GM19372 (cell line): ENCODE measurements around the gene CLEC9A.
"Not testable (repeated sequence)": the region's sequence is repeated elsewhere in the genome, so short reads cannot be mapped to it uniquely, and the experiment has no call there.

Source experiments
- ATAC-seq: cut with Tn5 transposase; IDR thresholded peaks from one replicate; pipeline ENCODE4 v1.9.1; 2021; ENCODE audit warnings: mild to moderate bottlenecking, low read depth, moderate library complexity; ENCODE audit not compliant: unreplicated experiment

Gene CLEC9A

DNA sequence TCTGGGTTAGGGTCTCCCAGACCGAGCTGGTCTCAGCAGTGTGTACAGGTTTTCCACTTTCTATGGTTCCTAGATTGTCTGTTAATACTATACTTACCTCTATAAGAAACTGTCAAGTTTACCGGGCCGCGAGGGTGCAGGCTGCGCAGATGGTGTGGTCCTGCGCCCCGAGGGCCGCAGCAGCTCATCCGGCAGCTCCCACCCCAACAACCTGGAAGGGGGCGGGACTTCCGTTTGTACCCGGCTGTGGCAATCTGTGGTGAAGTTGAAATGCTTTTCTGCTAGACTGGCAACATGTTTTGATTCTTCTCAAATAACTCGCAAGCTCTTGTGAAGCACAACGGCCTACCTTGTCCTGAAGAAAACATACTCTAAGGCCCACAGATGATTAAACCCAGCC, at the start of gene CLEC9A:
CLEC9A (plus strand) TSS at position 237 of the 400 bp plus-strand sequence. CDS start 22,006 bp downstream, outside the sequence.
- no peak for ATAC-seq

DNA sequence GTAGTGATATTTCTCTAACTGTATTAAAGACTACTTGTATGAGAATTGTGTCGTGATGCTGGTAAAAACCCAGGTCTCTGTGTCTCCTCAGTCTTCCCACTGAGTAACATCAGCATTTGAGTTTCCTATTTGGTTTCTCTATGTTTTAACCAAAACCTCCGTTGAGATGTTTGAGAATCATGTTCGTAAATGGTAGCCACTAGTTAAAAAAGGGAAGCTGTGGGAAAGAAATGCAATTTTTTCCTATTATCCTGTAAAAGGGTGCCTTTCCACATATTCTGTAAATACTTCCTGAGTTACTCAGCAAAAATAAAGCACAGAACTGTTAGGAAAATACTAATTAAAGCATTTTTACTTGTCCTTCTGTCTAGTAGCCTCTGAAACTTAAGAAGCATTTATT, 38.6 kb upstream of the CLEC9A start:
- no peak for ATAC-seq

DNA sequence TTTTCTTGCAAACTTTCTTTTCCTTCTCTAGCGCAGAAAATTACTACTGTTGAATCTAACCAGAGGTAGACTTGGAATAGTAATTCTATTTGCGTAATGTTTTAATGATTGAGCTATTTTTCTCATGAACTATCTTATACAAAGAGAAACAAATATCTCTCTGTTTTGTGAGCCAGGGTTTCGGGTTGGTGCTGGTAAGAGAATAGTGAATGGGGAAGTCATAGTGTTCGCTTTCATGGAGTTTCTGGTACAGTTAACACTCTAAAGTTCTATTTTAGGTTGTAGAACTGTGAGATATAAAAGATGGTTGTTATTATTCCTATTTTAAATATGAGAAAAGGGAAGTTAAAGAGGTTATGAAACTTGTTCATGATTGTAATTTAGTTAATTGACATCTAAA, 38.2 kb upstream of the CLEC9A start:
- no peak for ATAC-seq

DNA sequence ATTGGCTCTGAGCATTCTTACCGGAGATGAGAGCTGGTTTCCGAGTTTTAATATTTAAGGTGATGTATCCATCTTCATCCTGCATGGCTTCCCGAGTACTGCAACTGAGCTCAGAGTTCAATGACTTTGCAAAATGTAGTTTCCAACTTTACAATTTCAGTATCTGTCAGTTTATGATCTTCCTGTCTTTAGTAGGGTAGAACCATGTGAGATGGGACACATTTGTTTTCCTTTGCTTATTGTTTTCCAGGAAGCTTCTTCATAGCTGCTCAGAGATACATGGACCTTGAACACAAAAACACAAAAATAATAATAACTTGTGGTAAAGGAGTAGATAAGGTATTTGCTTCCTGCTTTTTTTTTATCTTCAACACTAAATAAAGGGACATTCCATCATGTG, 31.5 kb upstream of the CLEC9A start, which contains the start of gene CLEC1B:
CLEC1B (minus strand) TSS at position 106 of the 400 bp plus-strand sequence; CDS start at position 85, 21 bp downstream.
- ATAC-seq = no peak

DNA sequence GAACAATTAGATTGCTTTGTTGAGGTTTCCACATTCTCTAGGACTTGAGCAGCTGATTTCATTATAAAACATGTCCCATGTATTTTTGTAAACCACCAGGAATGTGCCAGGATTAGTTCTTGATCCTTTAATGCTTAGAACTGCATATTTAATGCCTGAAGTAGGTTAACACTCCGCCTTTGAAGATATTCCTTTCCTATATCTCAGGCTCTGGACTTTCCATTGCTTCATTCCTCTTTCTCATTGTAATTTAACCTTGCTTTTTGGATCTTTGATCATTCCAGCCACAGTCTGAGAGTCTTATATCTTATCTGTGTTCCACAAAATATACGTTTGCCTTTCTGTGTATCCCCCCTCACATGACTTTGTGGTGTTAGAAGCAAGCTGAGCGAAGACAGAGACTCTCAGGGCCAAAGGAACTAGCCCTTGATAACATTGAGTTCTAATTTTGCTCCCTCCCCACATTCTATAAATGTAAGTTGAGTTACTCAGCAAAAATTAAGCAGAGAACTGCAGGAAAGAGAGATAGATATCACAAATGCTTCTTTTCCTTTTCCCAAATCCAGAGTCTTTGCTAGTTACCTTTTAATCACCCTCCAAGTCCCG, 29.2 kb upstream of the CLEC9A start:
- ATAC-seq = no peak

DNA sequence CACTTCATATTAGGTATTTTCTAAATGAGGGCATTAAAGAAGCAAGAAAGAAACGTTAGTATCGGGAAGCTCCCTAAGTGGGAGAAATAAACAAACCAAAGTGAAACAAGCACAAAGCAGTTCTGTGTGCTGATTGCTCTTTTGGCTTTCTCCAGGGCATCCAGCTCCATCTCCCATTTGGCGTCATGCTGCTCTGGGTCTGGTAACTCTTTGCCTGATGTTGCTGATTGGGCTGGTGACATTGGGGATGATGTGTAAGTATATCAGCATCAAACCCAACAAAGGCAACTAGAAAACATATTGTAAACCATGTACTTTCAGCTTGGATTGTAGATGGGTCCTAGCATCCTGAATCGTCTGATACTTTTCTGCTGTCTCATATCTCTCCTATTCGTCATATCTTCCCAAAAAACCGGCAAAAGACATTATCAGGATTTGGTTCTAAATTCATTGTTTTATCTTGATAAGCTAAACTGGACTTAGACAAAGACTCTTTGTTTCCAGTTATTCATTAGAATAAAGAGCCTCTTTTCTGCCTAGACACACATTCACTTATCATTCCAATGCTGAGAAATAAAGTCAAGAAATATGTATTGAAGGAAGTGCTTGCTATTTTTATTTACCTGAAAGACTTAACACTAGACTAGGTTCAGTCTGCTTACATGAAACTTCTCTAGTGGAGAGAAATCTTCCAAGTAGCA, 17.7 kb upstream of the CLEC9A start:
- ATAC-seq = no peak

DNA sequence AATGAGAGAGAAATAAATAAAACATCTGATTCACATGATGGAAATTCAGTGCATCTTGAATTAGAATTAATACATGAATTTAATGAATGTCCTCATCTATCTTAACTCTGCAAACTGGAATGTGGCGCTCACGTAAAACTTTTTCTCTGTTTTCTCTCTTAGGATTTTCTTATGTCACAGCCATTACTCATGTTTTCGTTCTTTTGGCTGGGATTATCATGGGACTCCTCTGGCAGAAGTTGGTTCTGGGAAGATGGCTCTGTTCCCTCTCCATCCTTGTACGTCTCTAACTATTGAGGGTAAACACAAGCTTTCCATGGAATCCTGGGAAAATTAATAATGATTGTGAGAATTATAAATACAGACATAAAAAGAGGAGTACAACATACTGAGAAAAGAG, 15.0 kb upstream of the CLEC9A start:
- no peak for ATAC-seq

DNA sequence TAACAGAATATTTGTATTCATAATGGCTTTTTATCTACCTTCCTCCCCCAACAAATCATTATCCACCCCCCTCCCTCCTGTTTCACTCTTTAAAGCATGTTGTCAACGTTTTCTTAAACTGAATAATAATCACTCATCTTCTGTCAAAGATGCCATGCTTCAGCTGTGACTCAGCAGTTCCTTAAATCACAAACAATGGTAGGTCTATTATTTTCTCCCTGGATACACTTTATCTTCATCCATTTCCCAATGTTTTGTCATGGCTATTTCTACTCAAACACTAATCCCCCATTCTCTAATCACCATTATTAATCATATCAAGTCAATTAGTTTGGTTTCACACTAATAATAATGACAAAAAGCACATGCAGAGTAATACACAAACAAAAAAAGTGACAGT, 13.6 kb upstream of the CLEC9A start:
- no peak for ATAC-seq

DNA sequence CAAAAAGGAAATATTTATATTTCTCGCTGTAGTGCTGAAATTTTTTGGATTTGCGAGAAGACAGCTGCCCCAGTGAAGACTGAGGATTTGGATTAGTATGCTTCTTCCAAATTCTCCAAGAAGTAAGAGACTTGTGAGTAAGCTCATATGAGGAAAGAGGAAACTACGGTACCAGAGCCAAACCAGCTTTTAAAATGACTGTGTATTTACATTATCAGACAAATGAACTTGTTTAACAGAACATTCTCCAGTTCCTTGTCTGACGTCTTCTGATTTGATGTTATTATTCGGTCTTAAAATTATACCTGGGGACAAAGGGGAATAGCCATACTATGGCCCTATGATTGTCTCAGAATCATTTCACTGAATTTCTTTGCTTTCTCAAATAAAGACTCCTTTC, 12.1 kb upstream of the CLEC9A start:
- no peak for ATAC-seq

DNA sequence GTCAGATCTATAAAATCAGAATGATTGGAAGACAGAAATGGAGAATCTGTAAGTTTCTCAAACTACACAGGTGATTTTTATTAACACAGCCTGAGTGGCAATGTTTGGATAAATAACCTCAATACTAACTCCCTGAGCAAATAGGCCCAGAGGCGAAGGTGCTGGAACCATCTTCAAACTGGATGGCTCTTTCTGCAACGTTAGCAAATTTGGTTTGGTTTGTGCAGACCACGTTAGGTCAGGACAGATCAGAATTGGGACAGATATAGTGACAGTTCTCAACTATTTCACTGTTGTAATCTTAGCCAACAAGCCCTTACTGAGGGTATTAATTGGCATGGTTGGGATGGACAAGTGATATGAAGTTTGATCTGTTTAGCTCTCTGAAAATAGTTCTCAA, 9.1 kb upstream of the CLEC9A start:
- ATAC-seq = no peak

DNA sequence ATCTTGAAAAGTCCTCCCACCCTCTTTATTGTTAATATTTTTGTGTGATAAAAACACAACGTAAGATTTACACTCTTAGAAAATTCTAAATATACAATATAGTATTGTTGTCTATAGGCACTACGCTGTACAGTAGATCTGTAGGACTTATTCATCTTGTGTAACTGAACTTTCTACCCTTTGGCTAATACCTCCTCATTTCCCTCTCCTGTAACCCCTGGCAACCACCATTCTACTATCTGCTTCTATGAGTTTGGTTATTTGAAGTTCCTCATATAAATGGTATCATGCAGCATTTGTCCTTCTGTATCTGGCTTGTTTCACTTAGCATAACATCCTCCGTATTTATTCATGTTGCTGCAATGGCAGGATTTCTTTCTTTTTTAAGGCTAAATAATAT, 5.2 kb upstream of the CLEC9A start:
- no peak for ATAC-seq

DNA sequence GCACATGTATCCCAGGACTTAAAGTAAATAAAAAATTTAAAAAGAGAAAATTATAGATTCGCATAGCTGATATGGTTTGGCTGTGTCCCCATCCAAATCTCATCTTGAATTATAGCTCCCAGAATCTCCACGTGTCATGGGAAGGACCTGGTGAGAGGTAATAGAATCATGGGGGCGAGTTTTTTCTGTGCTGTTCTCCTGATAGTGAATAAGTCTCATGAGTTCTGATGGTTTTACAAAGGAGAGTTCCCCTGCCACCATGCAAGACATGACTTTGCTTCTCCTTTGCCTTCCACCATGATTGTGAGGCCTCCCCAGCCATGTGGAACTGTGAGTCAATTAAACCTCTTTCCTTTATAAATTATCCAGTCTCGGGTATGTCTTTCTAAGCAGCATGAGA, 3.8 kb upstream of the CLEC9A start:
- not testable (repeated sequence) for ATAC-seq

DNA sequence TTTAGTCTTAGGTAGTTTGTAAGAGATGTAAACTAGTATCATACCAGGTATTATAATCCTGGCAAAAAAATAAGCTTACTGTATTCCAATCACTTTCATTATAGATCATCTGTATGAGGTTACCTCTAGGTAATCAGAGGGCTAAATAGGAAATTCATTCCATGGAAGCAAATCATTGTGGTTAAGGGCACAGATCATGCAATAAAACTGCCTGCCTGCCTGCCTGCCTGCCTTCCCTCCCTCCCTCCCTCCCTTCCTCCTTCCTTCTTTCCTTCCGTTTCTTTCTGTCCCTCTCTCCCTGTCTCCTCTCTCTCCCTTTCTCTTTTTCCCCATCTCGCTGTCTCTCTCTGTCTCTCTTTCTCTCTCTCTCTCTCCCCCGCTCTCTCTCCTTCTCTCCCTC, 3.2 kb upstream of the CLEC9A start:
- no peak for ATAC-seq

DNA sequence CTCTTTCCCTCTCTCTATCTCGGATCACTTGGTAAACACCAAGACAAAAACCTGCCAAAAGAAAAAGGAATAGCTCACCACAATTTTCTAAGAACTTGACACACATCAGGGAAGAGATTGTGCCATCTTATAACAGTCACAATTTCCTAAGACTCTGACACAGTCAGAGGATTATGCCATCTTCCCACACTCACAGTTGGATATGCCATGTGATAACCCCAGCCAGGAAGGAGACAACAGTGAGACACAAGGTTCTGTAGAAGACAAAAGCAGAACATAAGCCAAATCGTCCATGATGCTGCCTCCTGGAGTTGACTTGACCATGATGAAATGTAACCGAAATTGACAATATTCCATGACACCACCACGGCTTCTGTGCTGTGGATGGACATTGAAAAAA, 2.8 kb upstream of the CLEC9A start:
- ATAC-seq = no peak

DNA sequence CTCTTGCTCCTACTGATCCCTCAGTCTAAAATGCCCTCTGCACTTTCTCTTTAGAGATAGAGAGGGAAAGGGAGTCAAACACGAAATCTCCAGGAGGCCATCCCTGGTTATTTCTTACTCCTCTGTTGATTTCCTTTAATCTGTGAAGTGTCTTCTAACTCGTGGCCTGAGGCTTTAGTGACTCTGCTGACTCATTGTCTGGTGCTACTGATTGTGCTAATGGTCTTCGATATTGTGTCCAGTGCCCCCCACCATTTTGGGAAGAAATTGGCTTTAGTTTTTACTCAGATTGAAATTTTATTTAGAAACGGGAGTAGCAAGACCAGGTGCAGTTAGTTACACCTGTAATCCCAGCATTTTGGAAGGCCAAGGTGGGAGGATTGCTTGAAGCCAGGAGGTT, 839 bp downstream of the CLEC9A start:
- ATAC-seq = no peak

DNA sequence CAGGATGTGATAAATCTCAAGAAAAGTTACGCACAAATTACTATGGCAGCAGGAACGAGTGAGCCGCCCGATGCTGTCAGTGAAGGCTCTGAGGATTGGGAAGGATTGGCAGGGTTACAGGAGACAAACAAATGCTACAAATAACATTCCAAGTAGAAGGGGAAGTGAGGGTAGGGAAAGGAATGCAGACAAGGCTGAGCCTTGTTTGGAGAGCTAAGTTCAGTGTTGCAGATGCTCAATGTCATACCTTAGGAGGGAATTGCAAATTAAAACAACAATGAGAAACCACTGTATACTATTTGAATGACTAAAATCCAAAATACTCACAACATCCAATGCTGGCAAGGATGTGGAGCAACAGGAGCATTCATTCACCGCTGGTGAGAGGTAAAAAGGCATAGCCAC, 1.3 kb downstream of the CLEC9A start:
- no peak for ATAC-seq

DNA sequence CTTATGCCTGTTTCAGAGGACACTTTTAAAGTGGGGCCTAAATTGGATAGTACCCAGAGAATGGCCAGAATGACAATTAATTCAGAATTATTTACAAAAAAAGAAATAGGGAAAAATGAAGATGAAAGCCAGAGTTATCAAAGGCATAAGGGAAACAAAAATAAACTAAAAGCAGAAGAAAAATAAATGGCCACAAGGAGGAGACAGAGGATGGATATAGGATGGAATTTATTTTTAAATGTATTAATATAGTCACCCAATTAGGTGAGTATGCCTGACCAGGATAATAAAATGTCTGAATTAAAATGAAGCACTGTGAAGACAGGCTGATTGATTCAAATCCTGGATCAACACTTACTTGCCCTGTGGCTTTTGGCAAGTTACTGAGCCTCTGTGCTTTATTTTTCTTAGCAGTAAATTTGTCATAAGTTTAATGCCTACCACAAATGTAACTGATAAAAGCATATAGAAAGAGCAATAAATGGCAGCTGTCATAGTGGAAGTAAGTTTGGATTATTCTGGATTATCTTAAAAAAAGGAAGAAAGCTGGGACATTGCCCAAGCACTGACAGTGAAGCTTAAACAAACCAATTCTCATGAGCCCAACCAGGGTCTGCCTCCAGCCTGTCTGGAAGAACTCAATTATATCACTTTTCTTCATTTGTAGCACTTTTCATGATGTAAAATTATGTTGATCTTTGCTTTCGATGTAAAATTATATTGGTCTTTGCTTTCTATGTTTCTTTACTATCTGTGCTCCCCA, 3.5 kb downstream of the CLEC9A start:
- no peak for ATAC-seq

DNA sequence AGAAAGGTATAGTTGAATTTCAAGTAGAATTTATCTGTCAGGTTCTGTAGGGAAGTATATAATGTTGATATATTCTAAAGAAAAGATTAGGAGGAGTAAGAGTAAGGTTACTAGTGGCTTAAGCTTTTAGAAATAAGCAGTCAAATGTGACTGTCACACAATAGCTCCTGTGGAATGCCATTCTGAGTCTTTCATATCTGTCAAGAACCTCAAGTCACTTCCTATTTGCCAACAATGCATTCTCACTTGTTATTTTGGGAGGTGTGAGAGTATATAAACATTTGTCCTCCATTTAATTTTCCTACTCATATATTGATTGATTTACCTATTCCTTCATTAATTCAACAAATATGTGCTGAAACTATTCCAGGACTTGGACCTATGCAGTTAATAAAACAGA, 11.7 kb downstream of the CLEC9A start:
- no peak for ATAC-seq

DNA sequence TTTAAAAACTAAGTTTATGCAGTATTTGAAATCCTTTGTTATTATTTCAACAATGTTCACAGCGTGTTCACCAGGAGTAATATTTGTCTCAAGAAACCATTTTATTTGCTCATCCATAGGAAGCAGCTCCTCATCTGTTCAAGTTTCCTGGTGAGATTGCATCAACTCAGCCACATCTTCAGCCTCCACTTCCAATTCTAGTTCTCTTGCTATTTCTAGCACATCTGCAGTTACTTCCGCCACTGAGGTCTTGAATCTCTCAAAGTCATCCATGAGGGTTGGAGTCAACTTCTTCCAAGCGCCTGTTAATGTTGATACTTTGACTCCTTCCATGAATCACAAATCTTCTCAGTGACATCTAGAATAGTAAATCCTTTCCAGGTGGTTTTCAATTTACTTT, 18.0 kb downstream of the CLEC9A start:
- ATAC-seq = no peak

DNA sequence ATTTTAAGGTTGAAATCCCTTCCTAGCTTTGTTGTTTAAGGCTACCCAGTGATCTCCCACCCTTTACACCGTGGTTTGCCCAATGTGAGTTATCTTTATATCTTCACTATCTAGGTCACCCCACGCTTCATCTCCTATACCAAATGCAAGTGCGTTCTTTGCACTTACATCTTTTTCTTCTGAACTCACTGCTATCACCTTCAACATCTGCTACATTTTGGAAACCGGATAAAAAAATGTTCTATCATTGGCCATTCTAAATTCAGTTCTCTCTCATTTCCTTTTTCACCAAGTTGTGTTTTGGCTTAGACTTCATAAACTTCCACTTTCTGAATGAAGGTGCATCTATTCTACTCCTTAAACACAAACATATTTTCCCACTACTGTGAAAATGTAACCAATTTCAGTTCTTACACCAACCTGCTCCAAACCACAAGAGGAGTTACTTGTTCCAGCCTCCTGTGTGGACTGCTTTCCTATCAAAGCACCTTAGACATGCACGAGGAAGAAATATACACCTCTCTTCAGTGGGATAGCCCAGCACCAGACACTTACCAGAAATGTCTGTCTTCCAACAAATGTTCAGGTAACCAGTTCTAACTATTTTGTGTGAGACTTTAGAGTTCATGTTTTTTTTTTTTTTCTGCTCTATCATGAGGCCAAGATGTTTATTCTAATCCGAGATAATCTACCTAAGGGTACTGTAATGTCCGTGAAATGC, 21.9 kb downstream of the CLEC9A start:
- no peak for ATAC-seq

DNA sequence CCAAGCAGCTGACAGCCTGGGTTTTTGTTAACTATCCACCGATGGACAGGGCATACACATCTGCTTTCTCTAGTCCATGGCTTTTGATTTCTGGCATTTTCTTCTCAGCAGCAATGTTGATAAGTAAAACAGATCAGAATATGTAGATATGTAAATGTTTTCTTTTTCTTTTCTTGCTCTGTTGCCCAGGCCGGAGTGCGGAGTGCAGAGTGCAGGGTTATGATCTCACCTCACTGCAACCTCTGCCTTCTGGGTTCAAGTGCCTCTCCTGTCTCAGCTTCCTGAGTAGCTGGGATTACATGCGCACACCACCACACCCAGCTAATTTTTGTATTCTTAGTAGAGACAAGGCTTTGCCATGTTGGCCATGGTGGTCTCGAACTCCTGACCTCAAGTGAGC, 27.9 kb downstream of the CLEC9A start:
- no peak for ATAC-seq
